IPS DF 6.9 (cell line): ENCODE measurements around the gene FUT6.

ENCODE experiments used
- DNase-seq: peaks from one replicate; pipeline ENCODE4 v3.0.0-alpha.2; 2013; ENCODE audit warnings: low read depth, low spot score
- H3K27ac ChIP-seq: one replicate; pipeline ENCODE4 v1.5.1; 2013; ENCODE audit warnings: low read length, control low read depth
- H3K27me3 ChIP-seq: 2 replicates; pipeline ENCODE4 v1.6.1; 2013; ENCODE audit warnings: mild to moderate bottlenecking, low read length; ENCODE audit not compliant: control insufficient read depth, insufficient read depth
- H3K36me3 ChIP-seq: 2 replicates; pipeline ENCODE4 v1.6.1; 2013; ENCODE audit warnings: low read length; ENCODE audit not compliant: control insufficient read depth, insufficient read depth
- H3K4me1 ChIP-seq: 2 replicates; pipeline ENCODE4 v1.6.1; 2013; ENCODE audit warnings: low read length; ENCODE audit not compliant: control insufficient read depth, insufficient read depth
- H3K4me3 ChIP-seq: 2 replicates; pipeline ENCODE4 v1.5.1; 2013; ENCODE audit warnings: mild to moderate bottlenecking, low read length
- H3K9me3 ChIP-seq: 2 replicates; pipeline ENCODE4 v1.6.1; 2013; ENCODE audit warnings: low read length, inconsistent platforms; ENCODE audit not compliant: control insufficient read depth, insufficient read depth
- WGBS: extraction: QIAGEN DNeasy Blood & Tissue Kit; methylation state at CpG from one replicate; pipeline ENCODE4 v1.1.7; 2013; ENCODE audit warnings: mixed read lengths, missing lambda C conversion rate; ENCODE audit not compliant: insufficient read length, insufficient coverage; 5-methylcytosine and 5-hydroxymethylcytosine counted together

Gene FUT6

DNA sequence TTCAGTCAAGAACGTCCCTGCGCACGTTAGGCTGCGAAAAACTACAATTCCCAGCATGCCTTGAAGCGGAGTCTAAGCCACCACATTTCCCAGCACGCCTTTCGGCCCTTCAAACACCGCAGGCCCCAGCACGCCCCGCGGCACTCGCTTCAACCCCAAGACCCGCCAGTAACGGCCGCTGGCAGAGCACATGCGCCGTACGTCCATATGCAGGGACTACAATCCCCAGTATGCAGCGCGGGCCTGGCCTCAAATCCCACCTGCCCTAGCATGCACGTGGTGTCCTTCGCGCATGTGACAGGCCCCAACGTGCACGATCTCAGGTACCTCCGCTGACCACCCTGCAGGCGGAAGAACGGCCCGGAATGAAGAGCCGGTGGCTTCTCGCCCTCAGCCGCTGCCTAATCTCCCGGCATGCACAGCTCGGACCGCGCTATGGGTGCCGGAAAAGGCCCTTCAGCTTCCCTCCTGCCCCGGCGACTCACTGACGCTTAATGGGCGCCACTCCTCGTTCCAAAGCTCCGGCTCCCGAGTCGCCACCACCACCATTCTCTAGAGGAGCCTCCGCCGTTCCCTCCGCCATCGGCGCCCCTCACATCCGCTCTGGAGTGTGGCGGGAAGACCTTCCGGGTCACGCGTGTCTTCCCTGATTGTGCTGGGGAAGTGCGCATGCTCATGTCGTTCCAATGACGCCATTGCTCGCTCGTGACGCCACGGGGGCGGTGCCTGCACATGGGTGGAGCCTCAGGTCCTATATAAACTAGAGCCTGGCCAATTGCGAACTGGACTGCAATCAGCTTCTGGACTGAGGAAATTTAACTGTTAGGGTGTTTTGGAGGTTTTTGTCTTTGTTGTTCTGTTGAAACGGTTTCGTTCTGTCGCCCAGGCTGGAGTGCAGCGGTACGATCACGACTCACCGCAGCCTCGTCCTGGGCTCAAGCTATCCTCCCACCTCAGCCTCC lies 48.7 kb downstream of the FUT6 start, which contains the start of gene DUS3L:
DUS3L (minus strand) TSS at position 605 of the 962 bp plus-strand sequence; CDS start at position 583, 22 bp downstream.
- H3K36me3 ChIP-seq = peaks cover 34% of the 10 kb centered on the region
- H3K9me3 ChIP-seq = no peaks in the 10 kb centered on the region
- WGBS = no CpG with 5 or more reads among the region's 72 CpGs
- no peak within 1 kb of the TSS for H3K27ac ChIP-seq
- no peaks in the 10 kb centered on the region for H3K4me1 ChIP-seq
- no peaks in the 10 kb centered on the region for H3K27me3 ChIP-seq
- peak within 1 kb of the TSS; percentile 67 for H3K4me3 ChIP-seq
- no peak for DNase-seq

DNA sequence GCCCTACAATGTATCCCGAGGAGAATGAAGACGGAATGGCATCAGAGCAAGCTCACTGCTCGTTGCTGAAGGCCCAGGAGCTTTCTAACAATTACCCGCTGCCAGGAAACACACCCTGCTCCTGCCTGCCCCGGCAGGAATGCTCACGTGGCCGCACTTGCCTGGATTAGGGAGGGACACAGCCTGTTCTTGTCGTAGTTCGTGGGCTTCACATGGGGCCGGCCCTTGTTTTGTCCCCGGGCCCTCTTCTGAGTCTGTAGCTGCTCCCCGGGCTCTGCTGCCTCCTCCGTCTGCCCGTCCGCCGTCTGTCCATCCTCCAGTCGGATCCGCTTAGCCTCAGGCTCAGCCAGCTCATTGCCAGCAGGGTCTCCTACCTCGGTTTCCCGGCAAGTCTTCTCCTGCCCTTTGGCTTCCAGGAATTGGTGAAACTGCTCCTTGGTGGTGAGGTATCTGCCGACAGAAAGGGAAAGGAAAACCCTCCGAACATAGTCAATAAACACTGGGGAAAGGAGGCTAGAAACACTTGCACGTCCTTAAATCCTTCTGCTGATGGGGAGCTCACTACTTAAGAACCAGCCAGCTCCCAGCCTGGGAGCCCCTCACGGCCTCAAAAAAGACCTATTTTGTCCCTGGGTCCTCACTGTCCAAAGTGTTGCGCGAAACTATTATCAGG lies 49.5 kb downstream of the FUT6 start:
- Histone ChIP-seq H3K36me3 (peaks cover 42% of the 10 kb centered on the region), H3K27me3 (no peaks in the 10 kb centered on the region), H3K4me1 (no peaks in the 10 kb centered on the region), H3K4me3 (peak overlapping the region; percentile 24; the same call in 1 of the 2 replicates), H3K9me3 (no peaks in the 10 kb centered on the region), H3K27ac (no peak overlapping the region)
- no peak for DNase-seq
- WGBS = no CpG with 5 or more reads among the region's 26 CpGs

DNA sequence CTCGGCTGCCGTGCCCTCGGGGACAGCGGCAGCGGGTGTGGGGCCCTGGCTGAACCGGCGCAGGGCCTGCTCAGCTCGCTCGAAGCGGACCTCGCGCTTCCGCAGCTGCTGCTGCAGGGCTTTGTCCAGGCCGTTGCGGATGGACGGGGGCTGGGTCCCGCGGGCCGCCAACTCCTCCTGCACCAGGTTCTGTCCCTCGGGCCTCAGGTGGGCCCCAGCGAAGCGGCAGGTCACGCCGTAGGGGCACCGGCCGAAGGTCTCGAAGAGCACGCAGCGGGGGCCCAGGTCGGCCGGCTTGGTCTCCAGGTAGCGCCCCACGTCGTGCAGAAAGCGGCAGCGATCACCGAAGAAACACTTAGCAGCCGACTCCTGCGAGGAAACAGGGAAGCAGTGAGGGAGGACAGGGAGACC lies 50.1 kb downstream of the FUT6 start:
- no peak for DNase-seq
- H3K4me1 ChIP-seq = no peaks in the 10 kb centered on the region
- WGBS = no CpG with 5 or more reads among the region's 39 CpGs
- H3K4me3 ChIP-seq = no peak overlapping the region
- no peaks in the 10 kb centered on the region for H3K9me3 ChIP-seq
- peaks cover 48% of the 10 kb centered on the region for H3K36me3 ChIP-seq
- no peak overlapping the region for H3K27ac ChIP-seq
- H3K27me3 ChIP-seq = no peaks in the 10 kb centered on the region

DNA sequence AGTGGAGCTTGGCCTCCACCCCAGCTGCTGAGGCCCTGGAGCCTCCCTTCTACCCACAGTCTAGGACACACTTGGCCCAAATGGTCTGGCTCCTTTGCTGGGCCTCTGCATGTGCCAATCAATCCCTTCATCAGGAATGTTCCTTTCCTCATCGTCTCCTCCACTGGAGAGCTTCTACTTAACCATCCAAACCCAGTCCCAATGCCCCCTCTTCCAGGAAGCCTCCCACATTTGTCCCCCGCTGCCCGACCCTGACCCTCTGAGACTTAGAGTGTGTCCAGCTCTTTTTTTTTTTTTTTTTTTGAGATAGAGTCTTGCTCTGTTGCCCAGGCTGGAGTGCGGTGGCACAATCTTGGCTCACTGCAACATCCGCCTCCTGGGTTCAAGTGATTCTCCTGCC lies 51.1 kb downstream of the FUT6 start:
- no peaks in the 10 kb centered on the region for H3K27me3 ChIP-seq
- no peak overlapping the region for H3K27ac ChIP-seq
- H3K4me3 ChIP-seq = no peak overlapping the region
- peaks cover 51% of the 10 kb centered on the region for H3K36me3 ChIP-seq
- no peaks in the 10 kb centered on the region for H3K9me3 ChIP-seq
- no peak for DNase-seq
- WGBS = no CpG with 5 or more reads among the region's 5 CpGs
- H3K4me1 ChIP-seq = no peaks in the 10 kb centered on the region

DNA sequence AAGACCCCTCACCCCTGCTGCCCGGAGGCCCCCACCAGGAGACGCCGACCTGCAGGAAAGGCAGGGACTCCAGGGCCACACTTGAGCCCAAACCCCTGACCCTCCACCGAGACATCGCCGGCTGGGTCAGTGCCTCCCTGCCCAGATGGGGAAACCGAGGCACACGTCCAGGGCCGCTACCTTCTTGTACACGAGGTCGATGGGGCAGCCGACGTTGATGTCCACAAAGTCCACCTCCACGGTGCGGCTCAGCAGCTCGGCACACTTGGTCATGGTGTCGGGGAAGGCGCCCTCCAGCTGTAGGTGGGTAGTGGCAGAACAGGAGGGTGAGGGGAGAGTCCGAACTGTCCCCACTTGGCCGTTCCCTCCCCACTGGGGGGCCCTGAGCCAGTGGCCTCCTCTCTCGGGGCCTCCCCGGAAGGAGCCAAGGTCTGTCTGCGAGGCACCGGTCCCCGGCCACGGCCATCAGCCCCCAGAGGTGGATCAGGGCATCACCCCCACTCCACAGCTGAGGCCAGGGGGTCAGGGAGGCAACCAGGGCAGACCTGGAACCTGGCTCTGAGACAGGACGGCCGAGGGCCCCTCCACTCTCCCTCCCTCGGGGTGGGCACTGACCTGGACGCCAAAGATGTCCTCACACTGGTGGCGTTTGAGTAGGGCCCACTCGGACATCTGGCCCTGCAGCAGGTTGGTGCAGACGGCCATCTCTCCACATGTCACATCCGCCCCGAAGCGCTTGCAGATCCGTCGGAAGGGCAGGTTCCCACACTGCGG lies 51.9 kb downstream of the FUT6 start:
- no peak for DNase-seq
- Histone ChIP-seq H3K4me1 (no peaks in the 10 kb centered on the region), H3K27ac (no peak overlapping the region), H3K4me3 (no peak overlapping the region), H3K36me3 (peaks cover 51% of the 10 kb centered on the region), H3K9me3 (no peaks in the 10 kb centered on the region), H3K27me3 (no peaks in the 10 kb centered on the region)
- WGBS = no CpG with 5 or more reads among the region's 39 CpGs

DNA sequence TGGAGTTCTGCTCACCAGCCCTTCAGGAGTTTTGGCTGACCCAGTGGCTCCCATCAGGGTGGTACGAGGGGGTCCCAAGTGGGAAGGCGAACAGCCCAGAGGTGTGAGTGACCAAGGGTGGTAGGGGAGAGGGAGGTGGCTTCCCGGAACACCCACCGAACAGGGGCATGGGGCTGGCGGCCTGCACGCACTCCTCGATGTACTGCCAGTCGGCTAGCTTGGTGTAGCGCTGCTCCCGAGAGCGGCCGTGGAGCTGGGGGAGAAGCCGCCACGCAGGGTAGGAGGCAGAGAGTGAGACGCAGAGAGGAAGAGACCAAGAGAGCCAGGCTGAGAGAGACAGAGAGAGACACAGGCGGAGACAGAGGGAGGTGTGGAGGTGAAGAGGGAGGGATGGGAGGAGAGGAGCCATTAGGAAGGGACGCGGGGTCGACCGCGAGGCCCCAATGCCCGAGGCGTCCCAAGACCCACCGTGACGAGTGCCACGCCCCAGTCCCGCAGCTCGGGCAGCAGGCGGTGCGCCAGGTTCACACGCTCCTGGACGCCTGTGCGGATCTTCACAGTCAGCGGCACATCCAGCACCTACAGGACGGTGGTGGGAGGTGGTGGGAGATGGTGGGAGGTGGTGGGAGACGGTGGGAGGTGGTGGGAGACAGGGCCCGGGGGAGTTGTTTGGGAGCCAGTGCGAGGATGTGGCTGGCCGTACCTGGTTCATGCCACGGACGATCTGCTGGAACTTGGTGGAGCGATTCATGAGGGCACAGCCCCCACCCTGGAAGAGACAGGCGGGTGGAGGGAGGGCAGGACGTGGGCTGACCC lies 52.7 kb downstream of the FUT6 start:
- Histone ChIP-seq H3K27me3 (no peaks in the 10 kb centered on the region), H3K9me3 (no peaks in the 10 kb centered on the region), H3K4me1 (no peaks in the 10 kb centered on the region), H3K27ac (no peak overlapping the region), H3K4me3 (no peak overlapping the region), H3K36me3 (peaks cover 51% of the 10 kb centered on the region)
- WGBS = no CpG with 5 or more reads among the region's 44 CpGs
- DNase-seq = no peak

DNA sequence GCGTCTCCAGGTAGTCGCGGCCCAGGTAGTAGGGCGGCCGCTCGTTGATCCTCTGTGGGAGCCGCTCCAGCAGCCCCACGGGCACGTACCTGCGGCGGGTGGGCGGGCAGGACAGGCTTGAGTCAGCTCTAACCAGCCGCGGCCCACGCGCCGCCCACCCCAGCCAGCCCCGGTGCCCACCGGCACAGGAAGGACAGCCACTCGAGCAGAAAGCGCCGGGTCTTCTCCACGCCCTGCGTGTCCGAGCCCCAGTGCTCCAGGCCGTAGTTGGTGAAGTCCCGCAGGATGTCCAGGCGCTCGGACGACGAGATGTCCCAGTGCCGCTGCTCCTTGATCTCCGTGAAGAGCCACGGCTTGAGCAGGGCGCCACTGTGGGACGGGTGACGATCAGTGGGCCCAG lies 54.1 kb downstream of the FUT6 start:
- H3K36me3 ChIP-seq = peaks cover 51% of the 10 kb centered on the region
- no peak overlapping the region for H3K27ac ChIP-seq
- H3K4me1 ChIP-seq = no peaks in the 10 kb centered on the region
- no peaks in the 10 kb centered on the region; the same call in 1 of the 2 replicates for H3K9me3 ChIP-seq
- WGBS = no CpG with 5 or more reads among the region's 37 CpGs
- no peak for DNase-seq
- H3K27me3 ChIP-seq = no peaks in the 10 kb centered on the region
- no peak overlapping the region for H3K4me3 ChIP-seq

DNA sequence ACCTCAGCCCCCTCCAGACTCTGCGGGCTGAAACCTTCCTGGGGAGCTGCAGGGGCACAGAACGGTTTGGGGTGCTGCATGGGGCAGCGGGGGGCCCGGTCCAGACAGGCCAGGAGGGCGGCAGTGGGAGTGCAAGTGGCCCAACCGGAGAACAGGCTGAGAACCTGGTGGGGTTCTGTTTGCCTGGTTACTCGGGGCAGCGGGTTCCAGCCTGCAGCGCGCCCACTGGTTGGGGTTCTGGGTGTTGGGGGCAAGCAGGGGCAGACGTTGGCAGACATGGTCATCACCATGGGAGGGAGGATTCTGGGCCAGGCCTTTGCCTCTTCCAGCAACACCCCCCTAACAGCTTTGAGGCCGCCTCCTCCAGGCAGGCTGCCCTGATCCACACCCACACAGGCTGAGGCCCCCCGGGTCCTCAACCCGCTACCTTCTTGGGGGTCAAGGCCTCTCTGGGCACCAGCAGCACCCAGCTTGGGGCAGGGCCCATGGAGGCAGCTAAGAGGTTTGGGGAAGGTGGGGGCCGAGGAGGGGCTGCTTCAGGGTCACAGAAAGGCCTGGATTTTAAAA lies 54.8 kb downstream of the FUT6 start, which contains the start of gene PRR22:
PRR22 (minus strand) TSS at position 166 of the 567 bp plus-strand sequence; CDS start at position 80, 86 bp downstream.
- no peak for DNase-seq
- no peak within 1 kb of the TSS for H3K4me3 ChIP-seq
- no peaks in the 10 kb centered on the region; the same call in 1 of the 2 replicates for H3K9me3 ChIP-seq
- no peaks in the 10 kb centered on the region for H3K4me1 ChIP-seq
- no peak within 1 kb of the TSS for H3K27ac ChIP-seq
- no CpG with 5 or more reads among the region's 15 CpGs for WGBS
- no peaks in the 10 kb centered on the region for H3K27me3 ChIP-seq
- peaks cover 48% of the 10 kb centered on the region for H3K36me3 ChIP-seq
